ENCODE data around the gene SPACA4.

DNA sequence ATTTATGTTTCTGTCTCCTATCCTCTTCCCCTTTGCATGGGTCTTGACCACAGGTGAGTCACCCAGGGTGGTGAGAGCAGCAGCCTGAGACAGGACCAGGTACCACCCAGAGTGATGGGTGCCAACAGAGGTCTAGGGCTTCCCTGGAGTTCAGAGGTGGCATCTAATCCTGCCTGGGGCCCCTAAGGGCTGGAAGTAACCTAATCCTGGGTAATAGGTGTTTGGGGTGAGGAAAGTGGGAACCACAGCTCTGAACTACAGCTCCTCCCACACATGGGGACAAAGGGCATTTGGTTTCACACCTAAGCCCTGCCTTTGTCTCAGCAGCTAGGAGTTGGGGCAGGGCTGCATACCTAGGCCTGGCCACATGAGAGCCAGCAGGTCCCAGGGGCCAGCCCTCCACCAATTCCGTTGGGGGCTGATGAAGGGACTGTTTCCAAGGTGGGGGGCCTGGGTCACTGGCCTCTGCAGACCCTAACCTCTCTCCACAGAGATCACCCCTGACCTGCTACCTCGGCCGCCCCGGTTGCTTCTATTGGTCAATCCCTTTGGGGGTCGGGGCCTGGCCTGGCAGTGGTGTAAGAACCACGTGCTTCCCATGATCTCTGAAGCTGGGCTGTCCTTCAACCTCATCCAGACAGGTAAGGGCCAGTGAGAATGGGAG, 20.8 kb downstream of the SPACA4 start:
- TF ChIP-seq, protein P1, sequence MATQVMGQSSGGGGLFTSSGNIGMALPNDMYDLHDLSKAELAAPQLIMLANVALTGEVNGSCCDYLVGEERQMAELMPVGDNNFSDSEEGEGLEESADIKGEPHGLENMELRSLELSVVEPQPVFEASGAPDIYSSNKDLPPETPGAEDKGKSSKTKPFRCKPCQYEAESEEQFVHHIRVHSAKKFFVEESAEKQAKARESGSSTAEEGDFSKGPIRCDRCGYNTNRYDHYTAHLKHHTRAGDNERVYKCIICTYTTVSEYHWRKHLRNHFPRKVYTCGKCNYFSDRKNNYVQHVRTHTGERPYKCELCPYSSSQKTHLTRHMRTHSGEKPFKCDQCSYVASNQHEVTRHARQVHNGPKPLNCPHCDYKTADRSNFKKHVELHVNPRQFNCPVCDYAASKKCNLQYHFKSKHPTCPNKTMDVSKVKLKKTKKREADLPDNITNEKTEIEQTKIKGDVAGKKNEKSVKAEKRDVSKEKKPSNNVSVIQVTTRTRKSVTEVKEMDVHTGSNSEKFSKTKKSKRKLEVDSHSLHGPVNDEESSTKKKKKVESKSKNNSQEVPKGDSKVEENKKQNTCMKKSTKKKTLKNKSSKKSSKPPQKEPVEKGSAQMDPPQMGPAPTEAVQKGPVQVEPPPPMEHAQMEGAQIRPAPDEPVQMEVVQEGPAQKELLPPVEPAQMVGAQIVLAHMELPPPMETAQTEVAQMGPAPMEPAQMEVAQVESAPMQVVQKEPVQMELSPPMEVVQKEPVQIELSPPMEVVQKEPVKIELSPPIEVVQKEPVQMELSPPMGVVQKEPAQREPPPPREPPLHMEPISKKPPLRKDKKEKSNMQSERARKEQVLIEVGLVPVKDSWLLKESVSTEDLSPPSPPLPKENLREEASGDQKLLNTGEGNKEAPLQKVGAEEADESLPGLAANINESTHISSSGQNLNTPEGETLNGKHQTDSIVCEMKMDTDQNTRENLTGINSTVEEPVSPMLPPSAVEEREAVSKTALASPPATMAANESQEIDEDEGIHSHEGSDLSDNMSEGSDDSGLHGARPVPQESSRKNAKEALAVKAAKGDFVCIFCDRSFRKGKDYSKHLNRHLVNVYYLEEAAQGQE (IDR thresholded peaks at IDR 0.05; ENCODE audit: low read depth), result no peak
- no peak for TF ChIP-seq EP300 (IDR thresholded peaks at IDR 0.05; ENCODE audit: borderline replicate concordance)
